Measurements from ENCODE around the gene NEO1. TPM values are rescaled to one million over a fixed set of nuclear protein-coding genes. Genes with fewer than 3 reads are reported as not detected.

NEO1 gene
- total and polyA plus RNA-seq, 7 donors: 2.5 to 33.3 (median 22.5) TPM

DNA sequence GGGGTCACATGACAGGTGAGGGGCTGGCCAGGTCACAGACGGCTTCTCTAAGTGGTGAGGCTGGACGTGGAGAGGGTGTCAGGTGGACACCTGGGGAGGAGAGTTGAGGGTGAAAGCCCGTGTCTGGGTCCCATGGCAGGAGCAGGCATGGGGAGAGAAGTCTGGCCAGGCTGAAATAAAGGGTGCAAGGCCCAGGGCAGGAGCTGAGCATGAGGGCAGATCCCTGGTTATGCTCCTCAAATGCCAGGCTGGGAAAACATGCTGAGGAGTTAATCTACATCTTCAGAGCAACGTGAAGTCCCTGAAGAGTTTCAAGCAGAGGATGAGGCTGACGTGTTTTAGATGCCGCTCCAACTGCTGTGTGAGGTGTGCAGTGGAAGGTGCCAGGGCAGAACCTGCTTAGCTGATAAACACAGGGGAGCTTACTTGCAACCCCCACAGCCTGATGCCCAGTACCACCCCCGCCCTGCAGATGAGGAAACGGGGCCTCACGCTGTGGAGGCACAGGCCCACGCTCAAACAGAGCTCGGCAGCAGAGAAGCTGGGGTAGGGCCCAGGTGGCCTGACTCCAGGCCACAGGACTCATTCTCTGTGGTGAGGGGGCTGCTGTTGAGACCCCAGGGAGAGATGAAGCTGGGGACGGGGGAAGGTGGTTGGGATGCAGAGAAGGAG lies 276.0 kb downstream of the NEO1 start:
- H3K36me3 ChIP-seq (ENCODE audit: insufficient read depth in 1 of 2, low read depth in 1 of 2): no peaks in the 10 kb centered on the region
- H3K9me3 ChIP-seq: no peaks in the 10 kb centered on the region
- ATAC-seq (no peak), DNase-seq (no peak)
- H3K4me1 ChIP-seq: no peaks in the 10 kb centered on the region
- 83 to 85% (median 83%) methylated on average over 12 of the region's 12 CpGs for WGBS, 3 donors
- TF ChIP-seq, protein P1, sequence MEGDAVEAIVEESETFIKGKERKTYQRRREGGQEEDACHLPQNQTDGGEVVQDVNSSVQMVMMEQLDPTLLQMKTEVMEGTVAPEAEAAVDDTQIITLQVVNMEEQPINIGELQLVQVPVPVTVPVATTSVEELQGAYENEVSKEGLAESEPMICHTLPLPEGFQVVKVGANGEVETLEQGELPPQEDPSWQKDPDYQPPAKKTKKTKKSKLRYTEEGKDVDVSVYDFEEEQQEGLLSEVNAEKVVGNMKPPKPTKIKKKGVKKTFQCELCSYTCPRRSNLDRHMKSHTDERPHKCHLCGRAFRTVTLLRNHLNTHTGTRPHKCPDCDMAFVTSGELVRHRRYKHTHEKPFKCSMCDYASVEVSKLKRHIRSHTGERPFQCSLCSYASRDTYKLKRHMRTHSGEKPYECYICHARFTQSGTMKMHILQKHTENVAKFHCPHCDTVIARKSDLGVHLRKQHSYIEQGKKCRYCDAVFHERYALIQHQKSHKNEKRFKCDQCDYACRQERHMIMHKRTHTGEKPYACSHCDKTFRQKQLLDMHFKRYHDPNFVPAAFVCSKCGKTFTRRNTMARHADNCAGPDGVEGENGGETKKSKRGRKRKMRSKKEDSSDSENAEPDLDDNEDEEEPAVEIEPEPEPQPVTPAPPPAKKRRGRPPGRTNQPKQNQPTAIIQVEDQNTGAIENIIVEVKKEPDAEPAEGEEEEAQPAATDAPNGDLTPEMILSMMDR (IDR thresholded peaks at IDR 0.05): no peak
- no peak overlapping the region for H3K27ac ChIP-seq
- no peak overlapping the region for H3K4me3 ChIP-seq
- intact Hi-C loops (cut with DNase I): no loop called here
- H3K27me3 ChIP-seq (ENCODE audit: insufficient read depth in 3 of 3, low read length in 2 of 3): peaks cover 0 to 9% (median 0%) of the 10 kb centered on the region in 3 donors

DNA sequence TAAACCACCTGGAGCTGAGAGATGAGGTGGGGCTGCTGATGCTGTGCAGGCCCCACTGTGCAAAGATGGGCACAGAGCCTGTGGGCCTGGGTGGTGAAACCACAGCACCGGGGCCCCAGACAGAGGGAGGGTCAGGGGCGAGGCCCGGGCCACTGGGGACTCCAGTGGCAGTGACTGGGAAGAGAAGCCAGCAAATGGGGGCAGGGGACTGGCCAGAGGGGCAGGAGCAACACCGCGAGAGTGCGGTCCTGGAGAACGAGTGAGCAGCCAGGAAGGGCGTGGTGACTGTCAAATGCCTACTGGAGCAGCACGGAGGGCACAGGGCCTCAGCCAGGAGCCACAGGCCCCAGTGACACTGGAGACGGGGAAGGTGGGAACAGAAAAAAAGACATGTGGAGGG lies 276.7 kb downstream of the NEO1 start:
- ATAC-seq: no peak
- intact Hi-C loops (cut with DNase I): no loop called here
- no peak for DNase-seq

DNA sequence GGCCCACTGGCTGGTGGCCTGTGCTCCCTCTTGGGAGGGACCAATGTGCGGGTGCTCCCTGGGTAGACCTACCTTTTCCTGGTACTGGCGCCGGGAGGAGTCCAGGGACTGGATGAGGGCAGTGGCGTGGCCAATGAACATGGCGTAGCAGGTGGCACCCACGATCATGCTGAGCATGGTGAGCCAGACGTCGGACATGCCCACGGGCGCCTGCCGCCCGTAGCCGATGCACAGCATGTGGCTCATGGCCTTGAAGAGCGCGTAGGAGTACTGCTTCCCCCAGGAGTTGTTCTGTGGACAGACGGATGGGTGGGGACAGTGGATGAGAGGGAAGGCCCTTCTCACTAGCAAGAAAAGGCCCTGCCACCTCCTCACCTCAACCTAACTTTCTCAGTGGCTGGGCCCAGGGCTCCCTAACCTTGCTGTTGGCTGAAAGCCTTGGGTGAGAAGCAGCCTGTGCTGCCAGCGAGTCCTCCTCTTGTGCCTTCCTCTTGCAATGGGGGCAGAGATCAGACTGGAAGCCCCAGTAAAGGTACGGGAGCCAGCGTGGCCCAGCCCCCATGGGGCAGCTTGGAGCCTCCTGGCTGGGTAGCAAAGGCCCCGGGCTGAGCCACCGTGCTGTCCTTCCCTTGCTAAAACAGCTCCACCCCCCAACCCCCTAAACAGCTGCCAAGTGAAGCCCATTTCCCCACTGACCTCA lies 277.4 kb downstream of the NEO1 start:
- WGBS, 3 donors: 80 to 83% (median 81%) methylated on average over 20 to 21 of the region's 21 CpGs
- intact Hi-C loops (cut with DNase I): no loop called here
- TF ChIP-seq, protein P1 (IDR thresholded peaks at IDR 0.05): no peak
- H3K9me3 ChIP-seq: no peaks in the 10 kb centered on the region
- H3K27ac ChIP-seq: no peak overlapping the region
- H3K36me3 ChIP-seq (ENCODE audit: insufficient read depth in 1 of 2, low read depth in 1 of 2): no peaks in the 10 kb centered on the region
- H3K27me3 ChIP-seq (ENCODE audit: insufficient read depth in 3 of 3, low read length in 2 of 3): peaks cover 0 to 6% (median 0%) of the 10 kb centered on the region in 3 donors
- no peak overlapping the region for H3K4me3 ChIP-seq
- ATAC-seq (no peak), DNase-seq (no peak)
- no peaks in the 10 kb centered on the region for H3K4me1 ChIP-seq

More for the DNA sequence above, 276.7 kb downstream of the NEO1 start:
- H3K4me3 ChIP-seq: no peak overlapping the region
- whole genome bisulfite sequencing, 3 donors: 71 to 78% (median 76%) methylated on average over 10 of the region's 10 CpGs
- H3K27ac ChIP-seq: no peak overlapping the region
- peaks cover 0 to 9% (median 0%) of the 10 kb centered on the region in 3 donors for H3K27me3 ChIP-seq (ENCODE audit: insufficient read depth in 3 of 3, low read length in 2 of 3)
- no peaks in the 10 kb centered on the region for H3K9me3 ChIP-seq
- TF ChIP-seq, protein P1 (IDR thresholded peaks at IDR 0.05): no peak
- no peaks in the 10 kb centered on the region for H3K36me3 ChIP-seq (ENCODE audit: insufficient read depth in 1 of 2, low read depth in 1 of 2)
- H3K4me1 ChIP-seq: no peaks in the 10 kb centered on the region

DNA sequence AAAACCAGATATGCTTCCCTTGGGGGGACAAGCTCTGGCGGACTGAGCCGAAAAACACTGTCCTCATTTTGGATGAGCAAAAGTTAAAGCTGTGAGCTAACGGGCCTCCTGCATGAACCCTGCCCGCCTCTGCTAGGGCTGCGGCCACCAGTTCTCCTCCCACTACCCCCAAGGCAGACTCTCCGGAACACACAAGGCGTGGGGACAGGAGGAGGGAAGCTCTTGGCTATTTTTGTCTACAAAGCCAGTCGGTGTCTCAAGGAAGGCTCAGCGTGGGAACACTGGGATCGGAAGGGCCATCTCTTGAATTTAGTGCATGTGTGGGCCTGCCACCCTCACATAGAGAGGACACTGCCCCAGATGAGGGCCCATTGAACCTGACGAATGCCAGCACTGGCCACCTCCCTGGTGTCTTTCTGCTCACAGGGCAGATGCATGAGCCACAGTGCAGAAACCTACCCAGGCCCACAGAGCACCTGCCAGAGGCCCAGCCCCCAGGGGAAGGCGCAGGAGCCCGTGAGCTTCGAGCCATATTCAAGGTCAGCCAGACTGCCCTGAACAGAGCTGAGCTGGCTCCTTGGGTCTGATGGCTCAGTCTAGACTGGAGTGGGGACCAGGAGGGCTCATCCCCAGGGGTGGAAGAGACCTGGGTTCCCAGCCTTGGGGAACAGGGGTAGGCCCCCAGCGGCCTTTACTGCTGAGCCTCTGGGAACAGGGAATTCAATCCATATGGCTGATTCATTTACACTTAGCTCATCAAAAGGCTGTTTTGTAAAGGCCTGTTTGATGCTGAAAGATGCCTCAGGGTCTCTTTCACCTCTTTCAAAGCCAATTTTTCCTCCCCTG lies 278.2 kb downstream of the NEO1 start:
- Histone ChIP-seq H3K27ac (no peak overlapping the region), H3K4me1 (no peaks in the 10 kb centered on the region), H3K4me3 (no peak overlapping the region), H3K36me3 (ENCODE audit: insufficient read depth in 1 of 2, low read depth in 1 of 2) (no peaks in the 10 kb centered on the region), H3K9me3 (no peaks in the 10 kb centered on the region), H3K27me3 (ENCODE audit: insufficient read depth in 3 of 3, low read length in 2 of 3) (no peaks in the 10 kb centered on the region)
- no peak for ATAC-seq
- 68 to 77% (median 71%) methylated on average over 15 of the region's 15 CpGs for WGBS, 3 donors
- intact Hi-C loops (cut with DNase I): no loop called here
- TF ChIP-seq, protein P1 (IDR thresholded peaks at IDR 0.05): no peak
- DNase-seq: no peak

Data from psoas muscle (tissue), 8 donors.